A673 (cell line): ENCODE data around the gene MSN. TPM values are rescaled to one million over a fixed set of nuclear protein-coding genes. Genes with fewer than 3 reads are reported as not detected.
"Not testable (repeated sequence)": the region's sequence is repeated elsewhere in the genome, so short reads cannot be mapped to it uniquely, and the experiment has no call there.

Experiments
- BruUV-seq: library from RNA; stranded (reverse); fragments of 400-500 nt; replicated peaks from 2 replicates; lab custom pipeline; 2021; lab: Mats Ljungman, UMichigan
- CTCF ChIA-PET: fragments of 300-600 bp; sonication (Branson Sonifier 250); formaldehyde crosslinking; loops from one replicate; lab custom pipeline; 2022; ENCODE audit warnings: antibody characterized with exemption; lab: Charles Lee
- POLR2A ChIA-PET: fragments of 300-600 bp; sonication (Branson Sonifier 250); formaldehyde crosslinking; loops from one replicate; lab custom pipeline; 2022; ENCODE audit warnings: antibody characterized with exemption; ENCODE audit not compliant: low non-redundant PET; lab: Charles Lee
- DNase-seq: peaks from one replicate; pipeline ENCODE4 v3.0.0-alpha.2; 2015; ENCODE audit warnings: low spot score
- H3K27ac ChIP-seq: fragments of 200-600 bp; sonication (generic); 2 replicates; pipeline ENCODE4 v1.5.1; 2016; ENCODE audit warnings: mixed run types, low read depth, mild to moderate bottlenecking, mixed read lengths, antibody characterized with exemption, low read length; ENCODE audit not compliant: poor library complexity, severe bottlenecking
- H3K27me3 ChIP-seq: fragments of 200-600 bp; sonication (generic); replicated peaks from 2 replicates; pipeline ENCODE4 v1.6.1; 2017; ENCODE audit warnings: mixed run types, low read depth, mild to moderate bottlenecking, mixed read lengths, antibody characterized with exemption, low read length; ENCODE audit not compliant: insufficient read depth, poor library complexity
- H3K36me3 ChIP-seq: fragments of 200-600 bp; sonication (generic); 2 replicates; pipeline ENCODE4 v1.6.1; 2016; ENCODE audit warnings: mixed run types, mild to moderate bottlenecking, mixed read lengths, antibody characterized with exemption, low read length; ENCODE audit not compliant: insufficient read depth, poor library complexity, severe bottlenecking
- H3K4me1 ChIP-seq: fragments of 200-600 bp; sonication (generic); 2 replicates; pipeline ENCODE4 v1.6.1; 2017; ENCODE audit warnings: mixed run types, mild to moderate bottlenecking, mixed read lengths, antibody characterized with exemption, low read length; ENCODE audit not compliant: insufficient read depth, poor library complexity, severe bottlenecking
- H3K4me3 ChIP-seq: fragments of 200-600 bp; sonication (generic); 2 replicates; pipeline ENCODE4 v1.5.1; 2016; ENCODE audit warnings: low read depth, mixed run types, mild to moderate bottlenecking, mixed read lengths, low read length; ENCODE audit not compliant: poor library complexity, severe bottlenecking
- H3K9me3 ChIP-seq: fragments of 200-600 bp; sonication (generic); 2 replicates; pipeline ENCODE4 v1.6.1; 2016; ENCODE audit warnings: mixed run types, low read depth, mild to moderate bottlenecking, mixed read lengths, antibody characterized with exemption, low read length; ENCODE audit not compliant: poor library complexity, severe bottlenecking
- EZH2 ChIP-seq: fragments of 200-600 bp; sonication (generic); IDR thresholded peaks from 2 replicates; pipeline ENCODE4 v1.6.1; 2017; ENCODE audit warnings: borderline replicate concordance, low read depth, mild to moderate bottlenecking, mixed read lengths, antibody characterized with exemption, low read length; ENCODE audit not compliant: poor library complexity, severe bottlenecking
- intact Hi-C: fragments of 100-400 bp; cut with micrococcal nuclease; formaldehyde crosslinking; loops from one replicate; pipeline ENCODE4 v1.10.0; 2022; ENCODE audit not compliant: unreplicated experiment
- total RNA-seq: library from RNA; stranded (reverse); gene quantifications from 2 replicates; pipeline ENCODE4 v1.2.3, GENCODE V29; 2021
- TF ChIP-seq, protein P1 (sequence below): fragments of 300-800, 200-600 bp; sonication (generic); conservative IDR thresholded peaks from 2 replicates; pipeline ENCODE4 v1.5.1; 2017; ENCODE audit warnings: low read depth, mild to moderate bottlenecking, antibody characterized with exemption, low read length, moderate library complexity, mixed read lengths

The MSN gene
- total RNA-seq, 1 experiment from 2014 or later: 468 TPM

DNA sequence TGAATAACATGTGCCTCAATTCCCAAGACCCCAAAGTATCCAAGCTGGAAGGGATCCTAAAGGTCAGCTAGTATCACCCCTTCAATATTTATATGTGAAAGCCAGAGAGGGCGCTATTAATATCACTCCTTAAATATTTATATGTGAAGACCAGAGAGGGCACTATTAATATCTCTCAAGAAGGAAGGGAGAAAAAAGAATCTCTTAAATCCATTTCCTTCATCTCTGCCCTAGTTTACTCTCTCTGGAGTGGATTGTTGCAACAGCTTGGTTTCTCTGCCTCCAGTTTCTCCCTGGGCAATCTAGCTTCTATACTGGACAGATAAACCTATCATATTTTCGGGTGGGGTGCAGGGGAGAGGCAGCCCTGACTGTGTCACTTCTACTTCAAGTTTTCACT is 31.6 kb upstream of the MSN start:
- no TSS peak for BruUV-seq
- no peak for TF ChIP-seq EZH2
- TF ChIP-seq, protein P1, sequence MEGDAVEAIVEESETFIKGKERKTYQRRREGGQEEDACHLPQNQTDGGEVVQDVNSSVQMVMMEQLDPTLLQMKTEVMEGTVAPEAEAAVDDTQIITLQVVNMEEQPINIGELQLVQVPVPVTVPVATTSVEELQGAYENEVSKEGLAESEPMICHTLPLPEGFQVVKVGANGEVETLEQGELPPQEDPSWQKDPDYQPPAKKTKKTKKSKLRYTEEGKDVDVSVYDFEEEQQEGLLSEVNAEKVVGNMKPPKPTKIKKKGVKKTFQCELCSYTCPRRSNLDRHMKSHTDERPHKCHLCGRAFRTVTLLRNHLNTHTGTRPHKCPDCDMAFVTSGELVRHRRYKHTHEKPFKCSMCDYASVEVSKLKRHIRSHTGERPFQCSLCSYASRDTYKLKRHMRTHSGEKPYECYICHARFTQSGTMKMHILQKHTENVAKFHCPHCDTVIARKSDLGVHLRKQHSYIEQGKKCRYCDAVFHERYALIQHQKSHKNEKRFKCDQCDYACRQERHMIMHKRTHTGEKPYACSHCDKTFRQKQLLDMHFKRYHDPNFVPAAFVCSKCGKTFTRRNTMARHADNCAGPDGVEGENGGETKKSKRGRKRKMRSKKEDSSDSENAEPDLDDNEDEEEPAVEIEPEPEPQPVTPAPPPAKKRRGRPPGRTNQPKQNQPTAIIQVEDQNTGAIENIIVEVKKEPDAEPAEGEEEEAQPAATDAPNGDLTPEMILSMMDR: no peak
- no peak overlapping the region for H3K27ac ChIP-seq
- no peaks in the 10 kb centered on the region for H3K36me3 ChIP-seq
- H3K4me1 ChIP-seq: no peaks in the 10 kb centered on the region
- ChIA-PET POLR2A (no interaction called here), CTCF (no interaction called here)
- intact Hi-C loops: no loop called here
- H3K27me3 ChIP-seq: no peaks in the 10 kb centered on the region
- DNase-seq: no peak
- no peak overlapping the region for H3K4me3 ChIP-seq
- H3K9me3 ChIP-seq: no peaks in the 10 kb centered on the region

DNA sequence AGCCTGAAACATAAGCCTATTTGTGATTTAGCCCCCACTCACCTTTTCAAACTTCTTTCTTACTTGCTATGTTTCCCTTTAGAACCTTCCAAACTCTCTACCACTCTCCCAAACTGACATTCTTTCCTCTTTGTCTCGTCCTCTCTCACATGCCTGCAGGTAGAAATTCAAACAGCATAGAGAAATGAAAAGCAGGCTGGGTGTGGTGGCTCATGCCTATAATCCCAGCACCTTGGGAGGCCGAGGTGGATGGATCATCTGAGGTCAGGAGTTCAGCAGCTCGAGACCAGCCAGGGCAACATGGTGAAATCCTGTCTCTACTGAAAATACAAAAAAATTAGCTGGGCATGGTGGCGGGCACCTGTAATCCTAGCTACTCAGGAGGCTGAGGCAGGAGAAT is 31.2 kb upstream of the MSN start:
- DNase-seq, H3K9me3 ChIP-seq, POLR2A ChIA-PET, H3K27me3 ChIP-seq, H3K27ac ChIP-seq, H3K4me1 ChIP-seq, BruUV-seq, H3K36me3 ChIP-seq, CTCF ChIA-PET, H3K4me3 ChIP-seq, intact Hi-C loops: not testable (repeated sequence)

DNA sequence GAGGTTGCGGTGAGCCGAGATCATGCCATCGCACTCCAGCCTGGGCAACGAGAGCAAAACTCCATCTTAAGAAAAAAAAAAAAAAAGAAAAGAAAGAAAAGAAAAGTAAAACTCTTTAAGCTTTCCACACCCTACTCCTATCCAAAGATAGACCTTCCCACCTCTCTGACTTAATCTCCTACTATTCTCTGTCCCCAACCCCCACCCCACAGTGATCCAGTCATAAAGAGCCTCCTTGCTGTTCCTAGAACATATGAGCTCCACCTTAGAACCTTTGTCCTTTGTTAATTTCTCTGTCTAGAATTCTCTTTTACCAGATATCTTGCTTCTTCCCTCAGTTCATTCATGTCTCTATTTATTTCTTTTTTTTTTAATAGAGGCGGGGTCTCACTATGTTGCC is 30.1 kb upstream of the MSN start:
- intact Hi-C loops: no loop called here
- Histone ChIP-seq H3K4me3 (no peak overlapping the region), H3K4me1 (no peaks in the 10 kb centered on the region), H3K9me3 (no peaks in the 10 kb centered on the region), H3K36me3 (no peaks in the 10 kb centered on the region), H3K27ac (no peak overlapping the region), H3K27me3 (no peaks in the 10 kb centered on the region)
- TF ChIP-seq, protein P1: no peak
- TF ChIP-seq EZH2: no peak
- POLR2A ChIA-PET: no interaction called here
- CTCF ChIA-PET: no interaction called here
- BruUV-seq: no TSS peak
- DNase-seq: no peak

DNA sequence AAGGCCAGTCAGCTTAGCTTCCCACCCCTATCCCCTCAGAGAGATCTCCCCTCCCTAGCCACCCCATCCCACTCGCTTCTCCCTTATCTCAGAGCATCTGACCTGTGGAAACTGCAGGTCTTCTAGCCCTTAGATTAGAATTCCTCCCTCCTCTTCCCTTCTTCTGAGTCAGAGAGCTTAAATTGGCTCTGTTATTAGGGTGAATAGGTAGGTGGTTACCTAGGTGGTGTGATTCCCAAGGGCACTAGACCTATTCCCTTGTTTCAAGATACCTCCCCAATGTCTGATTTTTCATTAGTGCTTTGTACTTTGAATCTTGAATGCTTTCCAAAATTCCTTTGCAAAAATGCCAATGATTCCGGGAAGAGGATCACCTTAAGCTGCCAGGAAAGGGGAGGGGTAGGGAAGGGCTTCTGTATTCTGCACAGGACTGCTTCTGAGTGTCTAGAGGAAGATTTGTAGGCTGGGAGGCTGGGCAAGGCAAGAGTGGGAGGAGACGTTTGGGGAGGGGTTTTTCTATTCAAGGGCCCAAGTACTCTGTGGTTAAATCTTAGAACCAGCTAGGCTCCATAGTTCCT is 24.5 kb upstream of the MSN start:
- TF ChIP-seq EZH2: no peak
- TF ChIP-seq, protein P1: no peak
- intact Hi-C loops: no loop called here
- Histone ChIP-seq H3K27ac (no peak overlapping the region), H3K4me3 (no peak overlapping the region), H3K9me3 (no peaks in the 10 kb centered on the region), H3K27me3 (no peaks in the 10 kb centered on the region), H3K36me3 (no peaks in the 10 kb centered on the region), H3K4me1 (no peaks in the 10 kb centered on the region)
- ChIA-PET POLR2A (no interaction called here), CTCF (interaction anchor here (0.6 kb wide), 2 partner anchors 11 to 186 kb away, joined by 3 to 6 read pairs; no protein-coding TSS in a partner anchor)
- no TSS peak for BruUV-seq
- no peak for DNase-seq
